ENCODE results near the gene PDGFA.

Gene PDGFA

DNA sequence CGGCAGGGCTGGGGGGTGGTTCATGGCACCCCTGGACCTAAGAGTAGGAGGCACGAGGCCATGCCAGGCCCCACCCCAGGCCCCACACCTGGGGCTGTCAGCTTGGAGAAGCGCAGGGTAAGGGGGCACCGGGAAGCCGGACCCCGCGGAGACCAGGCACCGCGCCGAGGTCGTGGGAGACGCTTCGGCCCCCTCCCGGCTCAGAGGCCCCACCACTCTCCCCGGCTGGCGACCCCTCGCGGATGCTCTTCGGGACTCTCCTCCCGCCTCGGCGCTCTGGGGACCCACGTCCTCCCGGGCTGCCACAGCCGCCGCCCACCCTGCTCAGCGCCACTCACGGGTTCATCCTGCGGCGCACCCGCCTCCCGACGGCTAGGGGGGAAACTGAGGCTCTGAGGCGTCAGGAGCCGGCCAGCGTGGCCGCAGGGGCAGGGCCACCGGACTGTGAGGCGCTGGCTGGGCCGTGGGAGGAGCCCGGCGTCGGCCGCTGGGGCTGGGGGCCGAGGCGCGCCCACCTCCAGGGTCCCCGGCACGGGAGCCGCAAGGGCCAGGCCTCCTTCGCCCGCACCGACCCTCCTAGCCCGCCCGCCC lies 25.9 kb downstream of the PDGFA start:
- no peak for DNase-seq (ENCODE audit: extremely low spot score)
- POLR2A ChIA-PET = no interaction called here
- CTCF ChIA-PET = no interaction called here

DNA sequence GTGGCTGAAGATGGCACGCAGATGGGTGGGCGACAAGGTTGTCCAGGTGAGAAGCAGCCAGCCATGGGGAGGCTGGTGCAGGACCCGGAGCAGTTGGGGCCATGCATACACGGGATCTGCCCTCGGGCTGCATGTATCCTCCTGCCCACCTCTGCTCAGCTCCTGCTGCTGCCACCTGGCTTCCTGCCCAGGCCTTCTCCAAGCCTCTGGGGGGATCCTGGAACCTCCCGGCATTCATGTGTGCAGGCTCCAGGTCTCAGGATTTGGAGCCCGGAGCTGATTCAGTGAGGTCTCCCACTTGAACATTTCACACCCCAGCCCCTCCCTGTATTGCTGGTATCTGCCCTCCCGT lies 27.0 kb downstream of the PDGFA start:
- no peak for DNase-seq (ENCODE audit: extremely low spot score)
- TF ChIP-seq, protein P1, sequence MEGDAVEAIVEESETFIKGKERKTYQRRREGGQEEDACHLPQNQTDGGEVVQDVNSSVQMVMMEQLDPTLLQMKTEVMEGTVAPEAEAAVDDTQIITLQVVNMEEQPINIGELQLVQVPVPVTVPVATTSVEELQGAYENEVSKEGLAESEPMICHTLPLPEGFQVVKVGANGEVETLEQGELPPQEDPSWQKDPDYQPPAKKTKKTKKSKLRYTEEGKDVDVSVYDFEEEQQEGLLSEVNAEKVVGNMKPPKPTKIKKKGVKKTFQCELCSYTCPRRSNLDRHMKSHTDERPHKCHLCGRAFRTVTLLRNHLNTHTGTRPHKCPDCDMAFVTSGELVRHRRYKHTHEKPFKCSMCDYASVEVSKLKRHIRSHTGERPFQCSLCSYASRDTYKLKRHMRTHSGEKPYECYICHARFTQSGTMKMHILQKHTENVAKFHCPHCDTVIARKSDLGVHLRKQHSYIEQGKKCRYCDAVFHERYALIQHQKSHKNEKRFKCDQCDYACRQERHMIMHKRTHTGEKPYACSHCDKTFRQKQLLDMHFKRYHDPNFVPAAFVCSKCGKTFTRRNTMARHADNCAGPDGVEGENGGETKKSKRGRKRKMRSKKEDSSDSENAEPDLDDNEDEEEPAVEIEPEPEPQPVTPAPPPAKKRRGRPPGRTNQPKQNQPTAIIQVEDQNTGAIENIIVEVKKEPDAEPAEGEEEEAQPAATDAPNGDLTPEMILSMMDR (IDR thresholded peaks at IDR 0.05; ENCODE audit: control extremely low read depth, extremely low read depth, low read depth, missing control alignments) = no peak
- POLR2A ChIA-PET = no interaction called here
- CTCF ChIA-PET = interaction anchor here (1.1 kb wide), 1 partner anchor 171 kb away, joined by 3 read pairs; no protein-coding TSS in a partner anchor

More for the DNA sequence above, 25.9 kb downstream of the PDGFA start:
- TF ChIP-seq, protein P1 (IDR thresholded peaks at IDR 0.05; ENCODE audit: control extremely low read depth, extremely low read depth, low read depth, missing control alignments) = no peak

DNA sequence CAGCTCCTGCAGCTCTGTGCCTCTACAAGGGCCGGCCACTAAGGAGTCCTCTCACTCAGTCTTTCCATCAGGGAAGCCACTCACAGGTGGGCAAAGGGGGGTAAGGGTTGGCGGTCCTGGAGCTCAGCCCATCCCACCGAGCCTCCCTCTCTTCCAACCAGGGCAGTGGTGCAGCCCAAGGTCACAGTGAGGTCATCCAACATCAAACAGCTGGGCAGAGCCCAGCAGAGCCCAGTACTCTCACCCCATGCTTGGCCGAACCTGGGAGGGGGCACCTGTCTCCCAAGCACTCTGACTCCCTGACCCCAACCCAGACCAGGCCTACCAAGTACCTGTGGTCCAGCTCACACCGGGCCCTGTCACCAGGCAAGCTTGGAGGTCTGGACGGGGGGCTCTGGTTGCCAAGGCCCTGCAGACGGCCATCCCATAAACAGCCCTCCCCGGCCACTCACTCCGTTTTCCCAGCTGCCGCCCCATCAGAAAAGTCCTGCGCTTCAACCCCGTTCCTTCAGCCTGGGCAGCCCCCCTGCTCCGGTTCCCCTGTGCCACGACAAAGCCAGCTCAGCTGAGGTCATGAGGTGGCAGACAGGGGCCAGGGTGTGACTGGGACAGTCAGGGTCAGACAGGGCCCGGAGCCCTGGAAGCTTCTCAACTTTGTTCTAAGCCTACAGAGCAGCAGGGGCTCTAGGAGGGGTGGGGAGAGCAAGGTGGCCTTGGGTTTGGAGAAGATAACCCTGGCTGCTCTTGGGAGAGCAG lies 27.5 kb downstream of the PDGFA start:
- DNase-seq (ENCODE audit: extremely low spot score) = no peak
- ChIA-PET CTCF (interaction anchor here (1.1 kb wide), 1 partner anchor 170 kb away, joined by 3 read pairs; no protein-coding TSS in a partner anchor), POLR2A (no interaction called here)
- TF ChIP-seq, protein P1 (IDR thresholded peaks at IDR 0.05; ENCODE audit: control extremely low read depth, extremely low read depth, low read depth, missing control alignments) = no peak

DNA sequence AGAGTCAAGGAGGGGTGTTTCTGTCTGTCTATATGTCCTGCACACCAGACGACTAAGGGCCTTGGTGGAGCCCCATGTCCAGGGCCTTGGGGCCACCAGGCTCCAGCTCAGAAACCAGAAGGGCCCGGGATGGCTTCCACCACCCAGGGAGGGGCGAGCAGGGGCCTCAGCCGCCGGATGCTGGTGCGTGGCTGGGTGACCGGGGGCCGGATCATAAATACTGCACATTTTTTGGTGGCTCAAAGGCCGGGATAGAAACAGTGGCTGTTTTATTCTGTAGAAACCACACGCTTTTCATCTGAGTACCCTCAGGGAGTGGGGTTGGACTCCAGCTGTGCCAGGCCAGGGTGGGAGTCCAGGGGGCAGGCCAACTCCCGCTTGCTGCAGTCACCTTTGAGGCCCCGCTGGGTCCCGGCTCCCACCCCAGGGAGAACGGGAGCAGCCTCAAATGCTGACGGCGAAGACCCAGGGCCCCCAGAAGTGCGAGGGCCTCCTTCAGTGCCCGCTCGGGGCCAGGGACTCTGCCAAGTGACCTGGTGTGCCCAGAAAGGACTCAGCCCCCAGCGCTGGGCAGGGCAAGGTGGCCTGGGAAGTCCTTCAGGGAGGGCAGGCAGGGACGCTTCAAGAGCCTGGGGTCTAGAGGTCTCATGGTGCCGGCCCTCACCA lies 28.2 kb downstream of the PDGFA start:
- TF ChIP-seq, protein P1 (IDR thresholded peaks at IDR 0.05; ENCODE audit: control extremely low read depth, extremely low read depth, low read depth, missing control alignments) = no peak
- DNase-seq (ENCODE audit: extremely low spot score) = no peak
- CTCF ChIA-PET = no interaction called here
- POLR2A ChIA-PET = no interaction called here

DNA sequence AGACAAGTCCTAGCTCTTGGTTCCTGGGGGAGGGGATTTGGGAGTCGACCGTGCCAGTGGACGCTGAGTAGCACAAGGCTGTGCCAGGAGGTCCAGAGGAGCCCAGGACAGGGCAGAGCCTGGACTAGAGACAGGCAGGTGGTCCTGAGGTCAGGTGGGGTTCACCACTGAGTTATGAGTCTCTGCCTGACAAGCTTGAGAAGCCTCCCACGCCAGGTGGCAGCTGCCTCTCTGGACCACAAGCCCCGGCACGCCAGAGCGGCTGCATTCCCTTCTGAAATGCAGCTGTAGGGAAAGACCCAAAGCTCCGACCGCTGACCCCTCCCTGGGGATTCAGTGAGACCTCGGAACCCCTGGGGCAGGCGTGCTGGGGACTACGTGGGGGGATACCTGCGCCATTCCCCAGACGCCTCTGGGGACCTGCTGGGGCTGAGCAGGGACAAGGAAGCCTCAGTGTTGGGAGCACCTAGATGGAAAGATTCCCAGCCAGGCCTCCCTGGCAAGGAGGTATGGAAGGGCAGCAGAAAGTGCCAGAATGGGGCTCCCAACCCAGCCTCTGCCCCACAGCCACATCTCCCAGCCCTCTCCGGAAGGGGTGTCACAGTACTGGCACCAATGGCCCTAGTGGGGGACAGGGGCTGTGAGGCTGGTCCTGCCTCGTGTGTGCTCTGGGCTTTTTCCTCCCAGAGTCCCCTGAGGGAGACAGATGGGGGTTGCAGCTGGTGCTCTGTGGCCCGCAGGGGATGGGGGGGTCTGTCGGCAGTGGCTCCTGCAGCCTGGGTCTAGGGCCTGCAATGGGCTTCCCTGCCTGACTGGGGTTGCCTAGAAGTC lies 29.0 kb downstream of the PDGFA start:
- ChIA-PET CTCF (no interaction called here), POLR2A (no interaction called here)
- TF ChIP-seq, protein P1 (IDR thresholded peaks at IDR 0.05; ENCODE audit: control extremely low read depth, extremely low read depth, low read depth, missing control alignments) = no peak
- peak; percentile 52 for DNase-seq (ENCODE audit: extremely low spot score)

DNA sequence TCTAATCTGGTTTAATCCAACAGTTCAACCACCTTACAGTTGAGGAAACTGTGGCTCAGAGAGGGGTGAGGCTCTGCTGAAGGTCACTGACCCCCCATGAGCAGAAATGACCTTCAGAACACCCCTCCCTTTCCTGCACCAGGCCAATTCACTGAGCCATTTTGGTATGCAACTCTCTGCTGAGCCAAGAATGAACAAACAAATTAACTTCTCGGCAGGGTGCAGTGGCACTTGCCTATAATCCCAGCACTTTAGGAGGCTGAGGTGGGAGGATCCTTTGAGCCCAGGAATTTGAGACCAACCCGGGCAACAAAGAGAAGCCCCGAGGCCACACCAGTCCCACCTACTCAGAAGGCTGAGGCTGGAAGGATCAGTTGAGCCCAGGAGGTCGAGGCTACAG lies 29.8 kb downstream of the PDGFA start:
- ChIA-PET POLR2A (no interaction called here), CTCF (no interaction called here)
- TF ChIP-seq, protein P1 (IDR thresholded peaks at IDR 0.05; ENCODE audit: control extremely low read depth, extremely low read depth, low read depth, missing control alignments) = no peak
- DNase-seq (ENCODE audit: extremely low spot score) = no peak

Data from GM10248 (cell line).